GM08714 (cell line): Measurements from ENCODE around the gene PITPNM3.

Experiments used
- H3K4me3 ChIP-seq: fragments of 200-500 bp; sonication (Bioruptor generic); 2 replicates; pipeline ENCODE4 v1.5.1; 2014; ENCODE audit warnings: mild to moderate bottlenecking, low read length, inconsistent platforms
- ZNF274 ChIP-seq: IDR thresholded peaks from 2 replicates; pipeline ENCODE4 v1.6.1; 2012; ENCODE audit warnings: mild to moderate bottlenecking, low read depth, low read length

Gene PITPNM3

DNA sequence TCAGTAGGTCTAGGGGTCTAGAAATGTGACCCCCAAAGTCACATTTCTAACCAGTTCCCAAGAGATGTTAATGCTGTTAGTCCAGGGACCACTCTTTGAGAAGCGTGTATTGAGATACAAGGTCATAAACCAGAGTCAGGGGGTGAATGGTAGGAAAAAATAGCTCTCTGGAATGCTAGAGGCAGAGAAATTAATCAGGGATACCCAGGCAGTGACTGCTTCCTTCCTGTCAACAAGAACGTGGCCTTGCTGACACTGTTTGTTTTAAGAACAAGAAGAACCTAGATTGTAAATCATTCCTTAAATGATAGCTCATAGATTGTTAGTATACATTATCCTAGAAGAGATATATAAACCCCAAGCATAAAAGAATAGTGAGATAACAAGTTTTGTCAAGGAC is 43.8 kb downstream of the PITPNM3 start:
- H3K4me3 ChIP-seq, result no peak overlapping the region
- TF ChIP-seq ZNF274, result no peak

GRCh38 chr17:6510321-6510977 is 45.9 kb downstream of the PITPNM3 start:
- H3K4me3 ChIP-seq, result no peak overlapping the region
- no peak for TF ChIP-seq ZNF274

DNA sequence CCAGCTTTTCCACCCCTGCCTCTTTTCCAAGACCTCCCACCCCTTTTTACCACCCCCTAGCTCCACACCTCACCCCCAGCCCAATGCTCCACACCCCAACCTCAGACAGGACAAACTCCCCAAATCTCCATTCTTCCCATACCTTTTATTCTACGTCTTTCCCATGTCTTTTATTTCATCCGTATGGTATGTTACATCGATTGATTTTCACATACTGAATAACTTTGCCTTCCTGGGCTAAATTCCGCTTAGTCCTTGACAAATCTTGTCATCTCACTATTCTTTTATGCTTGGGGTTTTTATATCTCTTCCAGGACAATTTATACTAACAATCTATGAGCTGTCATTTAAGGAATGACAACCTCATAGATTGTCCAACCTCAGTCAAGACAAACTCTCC is 46.4 kb downstream of the PITPNM3 start:
- H3K4me3 ChIP-seq, result no peak overlapping the region
- no peak for TF ChIP-seq ZNF274

DNA sequence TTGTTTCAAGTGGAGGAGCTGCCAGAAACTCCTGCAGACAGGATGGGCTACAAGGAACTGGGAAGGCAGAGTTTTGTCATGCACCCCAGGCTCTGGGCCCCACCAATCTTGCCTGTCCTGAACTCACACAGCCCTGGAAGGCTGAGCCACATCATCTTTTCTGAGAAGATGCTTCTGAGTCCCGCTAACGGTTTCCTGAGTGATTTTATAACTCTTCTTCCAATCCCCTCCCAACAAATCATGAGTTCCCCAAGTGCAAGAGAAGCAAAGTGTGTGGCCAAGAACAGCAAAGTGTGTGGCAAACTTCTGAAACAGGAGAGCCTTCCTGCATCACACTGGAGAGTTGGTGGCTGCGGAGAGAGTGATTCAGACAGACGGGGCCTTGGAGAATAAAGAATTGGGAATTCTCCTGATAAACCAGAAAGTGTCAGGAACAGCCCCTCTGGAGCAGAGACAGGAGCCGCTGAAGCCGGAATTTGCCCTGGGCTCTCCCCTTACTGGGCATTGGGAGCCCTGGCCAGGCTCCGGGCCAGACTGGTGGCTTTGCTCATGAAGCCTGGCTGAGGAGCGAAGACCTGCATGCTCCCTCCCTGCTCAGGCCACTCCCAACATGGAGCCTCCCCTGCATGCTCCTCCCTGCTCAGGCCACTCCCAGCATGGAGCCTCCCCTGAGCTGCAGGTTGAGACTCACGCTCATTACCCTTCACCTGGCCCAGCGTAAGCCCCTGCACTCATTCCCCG is 47.2 kb downstream of the PITPNM3 start:
- no peak for TF ChIP-seq ZNF274

GRCh38 chr17:6508519-6509030 is 47.8 kb downstream of the PITPNM3 start:
- no peak for TF ChIP-seq ZNF274
- H3K4me3 ChIP-seq, result no peak overlapping the region

More for the DNA sequence above, 47.2 kb downstream of the PITPNM3 start:
- no peak overlapping the region for H3K4me3 ChIP-seq

DNA sequence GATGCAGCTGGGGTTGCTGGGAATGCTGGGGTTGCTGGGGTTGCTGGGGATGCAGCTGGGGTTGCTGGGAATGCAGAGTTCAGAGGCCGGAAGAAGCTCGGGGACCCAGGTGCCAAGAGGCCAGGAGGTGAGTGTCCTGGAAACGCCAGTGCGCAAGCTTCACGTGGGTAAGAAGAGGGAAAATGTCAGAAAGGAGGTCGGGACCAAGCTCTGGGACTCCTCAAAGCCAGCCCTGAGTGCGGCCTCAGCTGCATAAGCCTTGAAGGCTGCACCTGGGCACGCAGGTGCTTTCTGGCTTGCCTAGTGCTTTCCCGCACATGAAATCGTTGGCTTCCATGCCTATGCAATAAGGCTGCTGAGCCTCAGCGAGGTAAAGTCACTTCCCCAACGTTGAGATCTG is 48.3 kb downstream of the PITPNM3 start:
- no peak overlapping the region for H3K4me3 ChIP-seq
- TF ChIP-seq ZNF274, result no peak

DNA sequence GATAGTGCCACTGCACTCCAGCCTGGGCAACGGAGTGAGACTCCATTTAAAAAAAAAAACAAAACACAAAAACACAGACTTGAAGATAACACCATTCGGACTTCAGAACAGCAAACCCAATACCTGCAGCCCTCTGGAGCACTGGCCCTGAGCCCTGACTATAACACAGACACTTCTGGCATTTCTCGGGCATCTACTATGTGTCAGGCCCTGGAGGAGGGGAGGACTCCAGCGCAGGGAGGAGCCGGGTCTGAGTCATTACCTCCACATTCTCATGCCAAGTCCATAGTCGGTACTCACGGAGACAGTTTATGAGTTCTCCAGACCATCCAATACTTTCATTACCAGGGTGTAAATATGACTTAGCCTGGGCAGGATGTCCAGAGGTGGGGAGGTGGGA is 48.8 kb downstream of the PITPNM3 start:
- no peak for TF ChIP-seq ZNF274
- H3K4me3 ChIP-seq, result no peak overlapping the region

DNA sequence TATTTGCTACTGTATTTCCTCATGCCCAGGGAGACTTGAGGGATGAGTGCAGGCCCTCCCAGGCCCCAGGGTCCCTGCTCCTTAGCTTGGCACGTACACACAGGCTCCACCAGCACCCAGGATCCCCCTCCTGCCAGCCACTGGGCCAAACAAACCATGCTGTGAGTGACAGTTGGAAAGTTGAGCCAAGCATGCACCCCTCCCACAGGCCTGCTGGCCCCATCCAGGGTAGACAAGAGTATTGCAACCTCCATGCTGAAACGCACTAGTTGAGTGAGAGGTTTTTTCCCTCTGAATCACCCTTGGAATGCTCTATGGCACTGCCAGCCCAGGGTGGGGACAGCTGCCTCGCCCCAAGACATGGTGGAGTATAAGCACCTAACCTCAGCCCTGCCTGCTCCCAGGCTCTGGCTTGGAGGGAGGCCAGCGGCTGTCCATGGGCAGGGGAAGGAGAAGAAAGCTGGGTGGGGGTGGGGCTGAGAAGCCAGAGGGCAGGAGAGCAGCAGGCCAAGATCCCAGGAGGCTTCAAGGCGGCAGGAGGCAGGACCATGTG is 49.6 kb downstream of the PITPNM3 start:
- H3K4me3 ChIP-seq, result no peak overlapping the region
- no peak for TF ChIP-seq ZNF274

GRCh38 chr17:6505425-6506142 is 50.8 kb downstream of the PITPNM3 start:
- no peak for TF ChIP-seq ZNF274
- H3K4me3 ChIP-seq, result no peak overlapping the region

DNA sequence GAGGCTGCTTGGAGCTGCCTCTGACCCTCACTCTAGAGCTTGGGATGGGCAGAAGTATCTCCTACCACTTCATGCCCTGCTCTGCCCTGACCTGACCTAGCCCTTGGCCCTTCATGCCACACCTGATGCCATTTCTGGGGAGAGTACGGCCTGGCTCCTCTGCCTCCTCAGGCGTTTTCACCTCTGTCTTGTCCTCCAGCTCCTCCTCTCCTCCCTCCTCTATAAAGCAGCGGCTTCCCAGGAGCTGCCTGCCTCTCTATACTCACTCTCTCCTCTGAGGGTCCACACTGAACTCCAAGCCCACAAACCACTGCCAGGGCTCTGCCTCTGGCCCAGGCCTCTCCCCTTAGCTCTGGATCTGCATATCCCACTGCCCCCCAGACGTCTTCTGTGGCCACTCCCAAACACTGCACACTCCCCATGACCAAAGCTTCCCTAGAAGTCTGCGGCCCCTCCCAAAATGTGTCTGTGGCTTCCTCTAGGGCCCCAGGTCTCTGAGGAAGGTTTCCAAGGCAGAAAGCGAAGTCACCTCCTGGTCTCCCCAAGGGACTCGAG is 52.6 kb downstream of the PITPNM3 start:
- no peak overlapping the region for H3K4me3 ChIP-seq
- no peak for TF ChIP-seq ZNF274

DNA sequence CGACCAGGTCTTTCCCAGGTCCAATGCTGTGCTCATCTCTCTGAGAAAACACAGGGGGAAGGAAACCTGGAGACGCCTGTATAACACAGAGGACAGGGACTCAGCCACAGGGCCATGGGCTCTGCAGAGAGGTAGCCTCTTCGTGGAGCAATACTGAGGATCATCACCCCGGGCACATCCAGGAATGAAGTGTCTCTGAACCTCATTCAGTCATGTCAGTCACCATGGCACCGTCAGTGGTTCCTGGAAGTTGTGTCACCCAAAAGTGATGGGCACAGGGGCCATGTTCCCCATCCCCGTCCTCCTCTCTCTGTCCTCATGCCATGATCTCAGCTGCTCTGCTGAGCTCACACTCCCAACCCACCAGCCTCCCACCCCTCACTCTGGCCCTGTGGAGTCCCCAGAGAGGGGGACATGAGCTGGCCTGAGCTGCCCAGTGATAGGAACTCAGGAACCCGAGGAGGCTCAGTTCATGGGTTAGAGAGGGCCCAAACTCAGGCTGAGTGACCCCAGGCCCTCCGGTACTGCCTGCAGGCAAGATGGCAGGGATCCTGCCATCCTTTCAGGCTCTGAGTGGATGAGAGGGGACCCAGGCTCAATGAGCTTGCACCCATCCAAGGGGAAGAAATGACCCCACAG is 53.4 kb downstream of the PITPNM3 start:
- H3K4me3 ChIP-seq, result no peak overlapping the region
- TF ChIP-seq ZNF274, result no peak

DNA sequence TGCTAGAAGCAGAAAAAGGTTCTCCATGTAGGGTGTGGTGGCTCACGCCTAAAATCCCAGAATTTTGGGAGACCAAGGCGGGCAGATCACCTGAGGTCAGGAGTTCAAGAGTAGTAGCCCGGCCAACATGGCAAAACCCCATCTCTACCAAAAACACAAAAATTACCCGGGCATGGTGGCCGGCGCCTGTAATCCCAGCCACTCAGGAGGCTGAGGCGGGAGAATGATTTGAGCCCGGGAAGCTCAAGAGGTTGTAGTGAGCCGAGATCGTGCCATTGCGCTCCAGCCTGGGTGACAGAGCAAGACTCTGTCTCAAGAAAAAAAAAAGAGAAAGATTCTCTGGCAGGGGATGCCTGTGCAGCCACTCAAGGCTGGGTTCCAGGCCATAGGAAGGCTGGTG is 54.2 kb downstream of the PITPNM3 start:
- TF ChIP-seq ZNF274, result no peak
- no peak overlapping the region for H3K4me3 ChIP-seq

GRCh38 chr17:6501359-6501758 is 55.0 kb downstream of the PITPNM3 start:
- TF ChIP-seq ZNF274, result no peak
- H3K4me3 ChIP-seq, result no peak overlapping the region
